ENCODE measurements around the gene CD52. TPM values are rescaled to one million over a fixed set of nuclear protein-coding genes. Genes with fewer than 3 reads are reported as not detected.
"Not testable (repeated sequence)": the region's sequence is repeated elsewhere in the genome, so short reads cannot be mapped to it uniquely, and the experiment has no call there.

The CD52 gene
- total RNA-seq, 2 donors from 2014 or later = 218 to 542 TPM

- H3K4me1 Mint-ChIP-seq = no peaks in the 10 kb centered on the region
- H3K9me3 Mint-ChIP-seq = no peaks in the 10 kb centered on the region
- no peak for ATAC-seq (replicated peaks)
- no peaks in the 10 kb centered on the region for H3K27me3 Mint-ChIP-seq
- H3K27ac Mint-ChIP-seq = no peak overlapping the region
- peaks cover 16% of the 10 kb centered on the region for H3K36me3 Mint-ChIP-seq (ENCODE audit: low read depth)
- no peak overlapping the region for H3K4me3 Mint-ChIP-seq
Measured at GRCh38 chr1:26327956-26328362, 10.2 kb downstream of the CD52 start.

GRCh38 chr1:26328597-26328996, 10.8 kb downstream of the CD52 start:
- peaks cover 10% of the 10 kb centered on the region for H3K36me3 Mint-ChIP-seq (ENCODE audit: low read depth)
- no peak for ATAC-seq (replicated peaks)
- no peaks in the 10 kb centered on the region for H3K4me1 Mint-ChIP-seq
- H3K4me3 Mint-ChIP-seq = no peak overlapping the region
- H3K27me3 Mint-ChIP-seq = no peaks in the 10 kb centered on the region
- no peak overlapping the region for H3K27ac Mint-ChIP-seq
- no peaks in the 10 kb centered on the region for H3K9me3 Mint-ChIP-seq

GRCh38 chr1:26329380-26329779, 11.6 kb downstream of the CD52 start:
- not testable (repeated sequence) for H3K4me3 Mint-ChIP-seq; H3K36me3 Mint-ChIP-seq (ENCODE audit: low read depth); H3K4me1 Mint-ChIP-seq

GRCh38 chr1:26330276-26330675, 12.5 kb downstream of the CD52 start:
- Mint-ChIP-seq H3K27ac (no peak overlapping the region), H3K4me3 (no peak overlapping the region), H3K36me3 (ENCODE audit: low read depth) (no peaks in the 10 kb centered on the region), H3K9me3 (no peaks in the 10 kb centered on the region), H3K4me1 (no peaks in the 10 kb centered on the region), H3K27me3 (no peaks in the 10 kb centered on the region)
- no peak for ATAC-seq (replicated peaks)

More at GRCh38 chr1:26329380-26329779, 11.6 kb downstream of the CD52 start:
- H3K27me3 Mint-ChIP-seq; ATAC-seq (replicated peaks); H3K9me3 Mint-ChIP-seq; H3K27ac Mint-ChIP-seq: not testable (repeated sequence)

GRCh38 chr1:26333312-26333711, 15.6 kb downstream of the CD52 start:
- not testable (repeated sequence) for H3K36me3 Mint-ChIP-seq (ENCODE audit: low read depth); ATAC-seq (replicated peaks); H3K4me3 Mint-ChIP-seq; H3K27me3 Mint-ChIP-seq; H3K9me3 Mint-ChIP-seq; H3K4me1 Mint-ChIP-seq; H3K27ac Mint-ChIP-seq

GRCh38 chr1:26335774-26336476, 18.2 kb downstream of the CD52 start:
- H3K27me3 Mint-ChIP-seq = no peaks in the 10 kb centered on the region
- peak overlapping the region; percentile 87 for H3K4me3 Mint-ChIP-seq
- H3K27ac Mint-ChIP-seq = no peak overlapping the region
- peak; percentile 13 for ATAC-seq (replicated peaks)
- H3K36me3 Mint-ChIP-seq (ENCODE audit: low read depth) = no peaks in the 10 kb centered on the region
- H3K4me1 Mint-ChIP-seq = no peaks in the 10 kb centered on the region
- no peaks in the 10 kb centered on the region for H3K9me3 Mint-ChIP-seq

GRCh38 chr1:26336477-26337205, 18.9 kb downstream of the CD52 start:
- Mint-ChIP-seq H3K9me3 (no peaks in the 10 kb centered on the region), H3K4me3 (peak overlapping the region; percentile 87), H3K27me3 (no peaks in the 10 kb centered on the region), H3K4me1 (no peaks in the 10 kb centered on the region), H3K36me3 (ENCODE audit: low read depth) (no peaks in the 10 kb centered on the region), H3K27ac (no peak overlapping the region)
- peak; percentile 97 for ATAC-seq (replicated peaks)

- no peak for ATAC-seq (replicated peaks)
- H3K36me3 Mint-ChIP-seq (ENCODE audit: low read depth) = no peaks in the 10 kb centered on the region
- H3K4me1 Mint-ChIP-seq = no peaks in the 10 kb centered on the region
- no peak overlapping the region for H3K27ac Mint-ChIP-seq
- no peaks in the 10 kb centered on the region for H3K27me3 Mint-ChIP-seq
- peak overlapping the region; percentile 87 for H3K4me3 Mint-ChIP-seq
- H3K9me3 Mint-ChIP-seq = no peaks in the 10 kb centered on the region
Measured at GRCh38 chr1:26337206-26337535, 19.4 kb downstream of the CD52 start.

- Mint-ChIP-seq H3K9me3 (no peaks in the 10 kb centered on the region), H3K4me1 (no peaks in the 10 kb centered on the region), H3K27ac (no peak overlapping the region), H3K27me3 (no peaks in the 10 kb centered on the region), H3K36me3 (ENCODE audit: low read depth) (no peaks in the 10 kb centered on the region), H3K4me3 (peak overlapping the region; percentile 18)
- ATAC-seq (replicated peaks) = no peak
Measured at GRCh38 chr1:26337625-26338024, 19.9 kb downstream of the CD52 start.

- H3K27ac Mint-ChIP-seq = peak overlapping the region; percentile 17
- H3K4me1 Mint-ChIP-seq = no peaks in the 10 kb centered on the region
Measured at GRCh38 chr1:26338670-26339069, 20.9 kb downstream of the CD52 start.

GRCh38 chr1:26340047-26340481, 22.3 kb downstream of the CD52 start:
- Mint-ChIP-seq H3K27me3 (no peaks in the 10 kb centered on the region), H3K36me3 (ENCODE audit: low read depth) (no peaks in the 10 kb centered on the region), H3K4me1 (no peaks in the 10 kb centered on the region), H3K4me3 (no peak overlapping the region), H3K9me3 (no peaks in the 10 kb centered on the region), H3K27ac (no peak overlapping the region)
- no peak for ATAC-seq (replicated peaks)

More at GRCh38 chr1:26338670-26339069, 20.9 kb downstream of the CD52 start:
- Mint-ChIP-seq H3K36me3 (ENCODE audit: low read depth) (no peaks in the 10 kb centered on the region), H3K27me3 (no peaks in the 10 kb centered on the region), H3K9me3 (no peaks in the 10 kb centered on the region), H3K4me3 (no peak overlapping the region)
- no peak for ATAC-seq (replicated peaks)

GRCh38 chr1:26344147-26344920, 26.6 kb downstream of the CD52 start:
- Mint-ChIP-seq H3K4me1 (no peaks in the 10 kb centered on the region), H3K27me3 (no peaks in the 10 kb centered on the region), H3K27ac (no peak overlapping the region), H3K9me3 (no peaks in the 10 kb centered on the region), H3K36me3 (ENCODE audit: low read depth) (no peaks in the 10 kb centered on the region), H3K4me3 (no peak overlapping the region)
- no peak for ATAC-seq (replicated peaks)

- Mint-ChIP-seq H3K4me1 (no peaks in the 10 kb centered on the region), H3K27ac (no peak overlapping the region), H3K4me3 (no peak overlapping the region), H3K36me3 (ENCODE audit: low read depth) (no peaks in the 10 kb centered on the region), H3K27me3 (no peaks in the 10 kb centered on the region), H3K9me3 (no peaks in the 10 kb centered on the region)
- no peak for ATAC-seq (replicated peaks)
Measured at GRCh38 chr1:26345718-26346117, 28.0 kb downstream of the CD52 start.

GRCh38 chr1:26346274-26347033, 28.7 kb downstream of the CD52 start:
- H3K4me3 Mint-ChIP-seq = no peak overlapping the region
- H3K27ac Mint-ChIP-seq = no peak overlapping the region
- no peaks in the 10 kb centered on the region for H3K4me1 Mint-ChIP-seq
- no peaks in the 10 kb centered on the region for H3K9me3 Mint-ChIP-seq
- no peaks in the 10 kb centered on the region for H3K27me3 Mint-ChIP-seq
- ATAC-seq (replicated peaks) = no peak
- no peaks in the 10 kb centered on the region for H3K36me3 Mint-ChIP-seq (ENCODE audit: low read depth)
